Colonic mucosa (tissue), 4 donors: ENCODE measurements around the gene POLRMT. TPM values are rescaled to one million over a fixed set of nuclear protein-coding genes. Genes with fewer than 3 reads are reported as not detected.

ENCODE experiments used
- DNase-seq: peaks from one replicate; pipeline ENCODE4 v3.0.0-alpha.2; 2020
- H3K27ac ChIP-seq: fragments of 200-600 bp; one replicate; pipeline ENCODE4 v1.8.0; 2021
- H3K27me3 ChIP-seq: fragments of 200-600 bp; one replicate; pipeline ENCODE4 v1.8.0; 2021
- H3K36me3 ChIP-seq: fragments of 200-600 bp; one replicate; pipeline ENCODE4 v1.8.0; 2021
- H3K4me1 ChIP-seq: fragments of 200-600 bp; one replicate; pipeline ENCODE4 v1.8.0; 2021; ENCODE audit warnings: mild to moderate bottlenecking
- H3K4me3 ChIP-seq: fragments of 200-600 bp; one replicate; pipeline ENCODE4 v1.8.0; 2021
- H3K9ac ChIP-seq, 2 donors: one replicate each; pipeline ENCODE4 v1.7.0; 2013; ENCODE audit warnings: control low read depth in 2 of 2, low read depth in 2 of 2, low read length in 2 of 2
- H3K9me3 ChIP-seq: fragments of 200-600 bp; one replicate; pipeline ENCODE4 v1.8.0; 2021
- intact Hi-C: fragments of 100-400 bp; cut with DNase I; formaldehyde crosslinking; loops from one replicate; pipeline ENCODE4 v1.14.1; 2022
- total RNA-seq, 2 donors: library from RNA; stranded (reverse); fragmentation: NEBNext Ultra II Directional in 1 of 2; extraction: Animal tissue kit (Norgen Biotek cat#: 25700) in 1 of 2; gene quantifications; one replicate each; pipeline ENCODE4 v1.2.1, GENCODE V29; 2021
- TF ChIP-seq, protein P1 (sequence below): fragments of 200-600 bp; IDR thresholded peaks from one replicate; pipeline ENCODE4 v1.8.0; 2022; ENCODE audit warnings: antibody characterized with exemption, mild to moderate bottlenecking
- donor health status: healthy.
- donor health status: DM: no; HTN: no; CAD: no.
- donor health status: DM: no; HTN: no; CAD: no.

Gene POLRMT
- total RNA-seq, 2 donors from 2014 or later = 50.2 to 77.3 TPM

DNA sequence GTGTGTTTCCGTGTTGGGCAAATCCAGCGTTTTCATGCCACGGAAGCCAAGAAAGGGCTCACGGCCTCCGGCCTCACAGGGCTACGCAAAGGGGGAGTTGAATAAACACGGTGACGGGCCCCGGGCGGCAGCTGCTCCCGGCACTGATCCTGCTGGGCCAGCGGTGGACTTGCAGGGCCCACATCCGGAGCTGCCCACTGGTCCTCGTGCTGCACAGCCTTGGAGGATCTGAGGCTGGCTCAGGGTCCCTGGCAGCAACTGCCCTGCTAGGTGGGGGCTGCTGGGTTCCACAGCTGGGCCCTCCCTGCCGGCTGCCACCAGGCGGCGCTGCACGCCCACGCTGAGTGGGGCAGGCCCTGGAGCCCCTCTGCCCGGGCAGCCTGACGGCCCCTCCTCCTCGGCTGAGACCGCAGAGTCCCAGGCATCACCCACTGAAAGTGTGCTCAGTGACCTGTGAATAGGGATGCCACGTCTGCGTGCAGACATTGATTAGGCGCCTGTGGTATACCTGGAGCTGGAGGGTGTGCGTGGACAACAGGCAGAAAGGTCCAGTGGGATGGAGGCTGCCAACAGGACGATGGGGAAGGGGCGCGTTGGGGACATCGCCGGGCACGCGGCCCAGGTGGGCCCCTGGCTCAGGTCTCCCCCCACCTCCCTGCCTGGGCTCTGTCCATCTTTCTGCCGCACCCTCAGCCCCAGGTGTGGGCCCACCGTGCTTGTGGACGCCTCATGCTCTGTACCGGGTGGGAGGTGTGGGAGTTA is 48.9 kb downstream of the POLRMT start:
- TF ChIP-seq, protein P1, sequence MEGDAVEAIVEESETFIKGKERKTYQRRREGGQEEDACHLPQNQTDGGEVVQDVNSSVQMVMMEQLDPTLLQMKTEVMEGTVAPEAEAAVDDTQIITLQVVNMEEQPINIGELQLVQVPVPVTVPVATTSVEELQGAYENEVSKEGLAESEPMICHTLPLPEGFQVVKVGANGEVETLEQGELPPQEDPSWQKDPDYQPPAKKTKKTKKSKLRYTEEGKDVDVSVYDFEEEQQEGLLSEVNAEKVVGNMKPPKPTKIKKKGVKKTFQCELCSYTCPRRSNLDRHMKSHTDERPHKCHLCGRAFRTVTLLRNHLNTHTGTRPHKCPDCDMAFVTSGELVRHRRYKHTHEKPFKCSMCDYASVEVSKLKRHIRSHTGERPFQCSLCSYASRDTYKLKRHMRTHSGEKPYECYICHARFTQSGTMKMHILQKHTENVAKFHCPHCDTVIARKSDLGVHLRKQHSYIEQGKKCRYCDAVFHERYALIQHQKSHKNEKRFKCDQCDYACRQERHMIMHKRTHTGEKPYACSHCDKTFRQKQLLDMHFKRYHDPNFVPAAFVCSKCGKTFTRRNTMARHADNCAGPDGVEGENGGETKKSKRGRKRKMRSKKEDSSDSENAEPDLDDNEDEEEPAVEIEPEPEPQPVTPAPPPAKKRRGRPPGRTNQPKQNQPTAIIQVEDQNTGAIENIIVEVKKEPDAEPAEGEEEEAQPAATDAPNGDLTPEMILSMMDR = peak; percentile 80
- H3K27me3 ChIP-seq = peaks cover 18% of the 10 kb centered on the region
- H3K27ac ChIP-seq = no peak overlapping the region
- H3K36me3 ChIP-seq = peaks cover 12% of the 10 kb centered on the region
- no peak overlapping the region for H3K4me3 ChIP-seq
- no peaks in the 10 kb centered on the region for H3K9me3 ChIP-seq
- no peak overlapping the region for H3K9ac ChIP-seq
- H3K4me1 ChIP-seq = peaks cover 4% of the 10 kb centered on the region
- intact Hi-C loops = loop anchor here (5.0 to 10.0 kb wide), 2 partner anchors 80 to 148 kb away; partner anchors contain the start of gene RNF126
- no peak for DNase-seq

DNA sequence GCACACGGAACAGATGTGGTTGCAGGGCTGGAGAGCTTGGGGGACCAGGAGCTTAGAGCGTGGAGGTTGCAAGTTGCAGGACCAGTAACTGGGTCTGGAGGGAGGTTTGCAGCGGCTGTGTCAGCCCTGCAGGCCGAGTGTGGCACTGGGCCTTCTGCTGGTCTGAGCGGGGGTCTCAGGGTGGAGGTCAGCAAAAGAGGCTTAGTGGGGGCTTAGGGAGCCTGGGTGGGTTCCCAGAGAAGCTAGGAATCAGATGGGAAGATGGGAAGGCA is 49.4 kb downstream of the POLRMT start:
- no peak for DNase-seq
- Histone ChIP-seq H3K4me1 (peaks cover 4% of the 10 kb centered on the region), H3K36me3 (peaks cover 12% of the 10 kb centered on the region), H3K27ac (no peak overlapping the region), H3K9ac (no peak overlapping the region), H3K27me3 (peaks cover 12% of the 10 kb centered on the region), H3K4me3 (no peak overlapping the region), H3K9me3 (no peaks in the 10 kb centered on the region)
- TF ChIP-seq, protein P1 = no peak
- intact Hi-C loops = loop anchor here (5.0 to 10.0 kb wide), 2 partner anchors 81 to 148 kb away; partner anchors contain the start of gene RNF126

DNA sequence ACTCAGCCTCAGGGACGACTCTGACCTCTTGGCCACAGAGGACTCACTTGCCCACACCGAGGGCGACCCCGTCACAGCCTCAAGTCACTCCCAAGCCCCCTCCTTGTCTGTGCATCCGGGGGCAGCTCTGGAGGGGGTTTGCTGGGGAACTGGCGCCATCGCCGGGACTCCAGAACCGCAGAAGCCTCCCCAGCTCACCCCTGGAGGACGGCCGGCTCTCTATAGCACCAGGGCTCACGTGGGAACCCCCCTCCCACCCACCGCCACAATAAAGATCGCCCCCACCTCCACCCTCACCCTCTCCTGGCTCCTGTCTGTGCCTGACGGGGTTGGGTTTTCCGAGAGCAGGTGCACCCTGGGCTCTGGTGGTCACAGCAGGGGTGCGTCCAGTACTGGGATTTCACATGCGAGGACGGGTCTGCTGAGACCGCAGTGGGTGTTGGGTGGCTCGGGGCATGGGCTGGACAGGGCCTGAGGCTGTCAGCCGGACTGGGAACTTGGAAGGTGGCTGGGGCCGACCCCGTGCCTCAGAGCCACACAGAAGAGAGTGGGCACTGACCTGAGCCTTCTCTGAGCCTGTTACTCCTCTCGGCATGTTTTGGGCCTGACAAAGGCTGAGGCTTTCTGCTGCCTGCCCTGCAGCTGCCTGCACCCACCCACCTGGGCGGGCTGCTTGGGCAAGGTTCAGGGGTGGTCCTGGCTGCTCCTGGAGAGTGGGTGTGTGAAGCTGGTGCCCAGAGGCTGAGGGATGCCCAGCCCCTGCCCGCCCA is 50.0 kb downstream of the POLRMT start:
- no peak overlapping the region for H3K27ac ChIP-seq
- intact Hi-C loops = loop anchor here (5.0 to 10.0 kb wide), 2 partner anchors 81 to 149 kb away; partner anchors contain the start of gene RNF126
- H3K9ac ChIP-seq = no peak overlapping the region
- H3K9me3 ChIP-seq = no peaks in the 10 kb centered on the region
- DNase-seq = no peak
- peaks cover 4% of the 10 kb centered on the region for H3K4me1 ChIP-seq
- TF ChIP-seq, protein P1 = no peak
- H3K4me3 ChIP-seq = no peak overlapping the region
- peaks cover 7% of the 10 kb centered on the region for H3K27me3 ChIP-seq
- H3K36me3 ChIP-seq = peaks cover 12% of the 10 kb centered on the region

DNA sequence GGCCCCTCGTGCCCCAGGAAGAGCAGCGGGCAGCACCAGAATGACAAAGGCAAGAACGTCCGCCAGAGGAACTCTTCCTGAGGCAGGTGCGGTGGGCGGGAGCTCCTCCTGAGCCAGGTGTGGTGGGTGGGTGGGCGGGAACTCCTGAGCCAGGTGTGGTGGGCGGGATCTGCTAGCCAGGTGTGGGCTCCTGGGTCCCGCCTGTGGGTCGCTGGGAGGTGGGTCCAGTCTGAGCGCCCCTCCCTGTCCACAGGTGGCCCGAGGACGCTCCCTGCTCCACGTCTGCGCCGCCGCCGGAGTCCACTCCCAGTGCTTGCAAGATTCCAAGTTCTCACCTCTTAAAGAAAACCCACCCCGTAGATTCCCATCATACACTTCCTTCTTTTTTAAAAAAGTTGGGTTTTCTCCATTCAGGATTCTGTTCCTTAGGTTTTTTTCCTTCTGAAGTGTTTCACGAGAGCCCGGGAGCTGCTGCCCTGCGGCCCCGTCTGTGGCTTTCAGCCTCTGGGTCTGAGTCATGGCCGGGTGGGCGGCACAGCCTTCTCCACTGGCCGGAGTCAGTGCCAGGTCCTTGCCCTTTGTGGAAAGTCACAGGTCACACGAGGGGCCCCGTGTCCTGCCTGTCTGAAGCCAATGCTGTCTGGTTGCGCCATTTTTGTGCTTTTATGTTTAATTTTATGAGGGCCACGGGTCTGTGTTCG is 50.7 kb downstream of the POLRMT start:
- no peak overlapping the region for H3K4me3 ChIP-seq
- H3K9ac ChIP-seq = no peak overlapping the region
- TF ChIP-seq, protein P1 = no peak
- no peak for DNase-seq
- intact Hi-C loops = loop anchor here (5.0 to 10.0 kb wide), 2 partner anchors 82 to 150 kb away; partner anchors contain the start of gene RNF126
- peaks cover 12% of the 10 kb centered on the region for H3K36me3 ChIP-seq
- H3K27me3 ChIP-seq = no peaks in the 10 kb centered on the region
- H3K27ac ChIP-seq = no peak overlapping the region
- H3K9me3 ChIP-seq = no peaks in the 10 kb centered on the region
- H3K4me1 ChIP-seq = no peaks in the 10 kb centered on the region

DNA sequence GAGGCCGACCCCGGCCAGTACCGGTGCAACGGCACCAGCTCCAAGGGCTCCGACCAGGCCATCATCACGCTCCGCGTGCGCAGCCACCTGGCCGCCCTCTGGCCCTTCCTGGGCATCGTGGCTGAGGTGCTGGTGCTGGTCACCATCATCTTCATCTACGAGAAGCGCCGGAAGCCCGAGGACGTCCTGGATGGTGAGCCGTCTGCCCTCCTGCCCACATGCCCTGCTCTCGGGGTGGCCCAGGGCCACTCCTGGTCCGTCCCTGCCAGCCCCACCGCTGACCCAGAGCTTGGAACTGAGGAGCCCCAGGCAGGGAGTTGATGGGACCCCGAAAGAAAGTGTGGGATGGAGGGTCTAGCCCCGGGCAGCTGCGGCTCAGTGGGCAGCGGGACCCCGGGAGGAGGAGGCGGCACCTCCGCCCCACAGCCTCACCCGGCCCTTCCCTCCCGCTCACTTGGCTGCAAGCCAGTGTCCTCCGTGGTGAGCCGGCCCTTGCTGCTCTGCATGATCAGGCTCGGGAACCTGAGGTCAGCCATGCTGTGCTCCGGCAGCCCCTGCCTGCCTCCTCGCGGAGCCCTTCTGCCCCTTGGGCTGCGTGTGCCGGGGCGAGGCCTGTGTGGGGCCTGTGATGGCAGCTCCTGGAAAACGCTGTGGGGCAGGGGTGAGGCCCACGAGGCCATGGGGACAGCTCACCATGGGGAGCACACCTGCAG is 51.8 kb downstream of the POLRMT start:
- H3K27me3 ChIP-seq = no peaks in the 10 kb centered on the region
- intact Hi-C loops = loop anchor here (5.0 to 10.0 kb wide), 2 partner anchors 83 to 151 kb away; partner anchors contain the start of gene RNF126
- H3K4me1 ChIP-seq = no peaks in the 10 kb centered on the region
- no peak overlapping the region for H3K27ac ChIP-seq
- TF ChIP-seq, protein P1 = no peak
- H3K4me3 ChIP-seq = no peak overlapping the region
- DNase-seq = no peak
- no peak overlapping the region for H3K9ac ChIP-seq
- no peaks in the 10 kb centered on the region for H3K9me3 ChIP-seq
- H3K36me3 ChIP-seq = peaks cover 12% of the 10 kb centered on the region
